Adipocyte (in vitro differentiated cells): ENCODE measurements around the gene ELAC1.
A peak's percentile ranks its signal among the peaks of the same experiment; 100 is the strongest.
"Not testable (repeated sequence)": the region's sequence is repeated elsewhere in the genome, so short reads cannot be mapped to it uniquely, and the experiment has no call there.

ENCODE experiments used
- DNase-seq: peaks from one replicate; pipeline ENCODE4 v3.0.0-alpha.2; 2015; ENCODE audit warnings: low read depth
- H3K27me3 ChIP-seq: replicated peaks from 2 replicates; pipeline ENCODE4 v1.7.0; 2013; ENCODE audit warnings: mild to moderate bottlenecking, low read length, moderate library complexity; ENCODE audit not compliant: control insufficient read depth, insufficient read depth
- H3K36me3 ChIP-seq: 2 replicates; pipeline ENCODE4 v1.7.0; 2013; ENCODE audit warnings: low read length, mild to moderate bottlenecking, moderate library complexity; ENCODE audit not compliant: control insufficient read depth, insufficient read depth, severe bottlenecking
- H3K4me1 ChIP-seq: 2 replicates; pipeline ENCODE4 v1.7.0; 2013; ENCODE audit warnings: mild to moderate bottlenecking, low read length, moderate library complexity; ENCODE audit not compliant: control insufficient read depth, insufficient read depth
- H3K4me3 ChIP-seq: 2 replicates; pipeline ENCODE4 v1.7.0; 2013; ENCODE audit warnings: mild to moderate bottlenecking, low read length, moderate library complexity
- H3K9ac ChIP-seq: 2 replicates; pipeline ENCODE4 v1.7.0; 2013; ENCODE audit warnings: mild to moderate bottlenecking, low read length, moderate library complexity
- H3K9me3 ChIP-seq: 2 replicates; pipeline ENCODE4 v1.7.0; 2013; ENCODE audit warnings: mild to moderate bottlenecking, low read length, moderate library complexity; ENCODE audit not compliant: control insufficient read depth

The ELAC1 gene

GRCh38 chr18:50944245-50944932 lies 23.5 kb upstream of the ELAC1 start:
- H3K27me3 ChIP-seq = no peaks in the 10 kb centered on the region
- H3K4me1 ChIP-seq = peaks cover 6% of the 10 kb centered on the region
- H3K9me3 ChIP-seq = no peaks in the 10 kb centered on the region
- H3K9ac ChIP-seq = no peak overlapping the region
- peak; percentile 5 for DNase-seq
- H3K4me3 ChIP-seq = no peak overlapping the region
- peaks cover 14% of the 10 kb centered on the region for H3K36me3 ChIP-seq

GRCh38 chr18:50945918-50946317 lies 21.9 kb upstream of the ELAC1 start:
- not testable (repeated sequence) for H3K9ac ChIP-seq, H3K9me3 ChIP-seq, H3K27me3 ChIP-seq, H3K4me1 ChIP-seq, DNase-seq, H3K4me3 ChIP-seq, H3K36me3 ChIP-seq

- Histone ChIP-seq H3K9me3 (no peaks in the 10 kb centered on the region), H3K9ac (no peak overlapping the region), H3K27me3 (no peaks in the 10 kb centered on the region), H3K36me3 (peaks cover 9% of the 10 kb centered on the region), H3K4me1 (peaks cover 6% of the 10 kb centered on the region), H3K4me3 (no peak overlapping the region)
- peak; percentile 52 for DNase-seq
Measured at GRCh38 chr18:50947899-50948298, 19.9 kb upstream of the ELAC1 start.

- DNase-seq = no peak
- H3K36me3 ChIP-seq = peaks cover 5% of the 10 kb centered on the region
- peaks cover 6% of the 10 kb centered on the region for H3K4me1 ChIP-seq
- no peaks in the 10 kb centered on the region for H3K9me3 ChIP-seq
- no peaks in the 10 kb centered on the region for H3K27me3 ChIP-seq
- H3K4me3 ChIP-seq = no peak overlapping the region
- no peak overlapping the region for H3K9ac ChIP-seq
Measured at GRCh38 chr18:50949185-50949584, 18.7 kb upstream of the ELAC1 start.

GRCh38 chr18:50950626-50951025 lies 17.2 kb upstream of the ELAC1 start:
- H3K36me3 ChIP-seq = peaks cover 5% of the 10 kb centered on the region
- no peaks in the 10 kb centered on the region for H3K27me3 ChIP-seq
- peaks cover 6% of the 10 kb centered on the region for H3K4me1 ChIP-seq
- H3K9me3 ChIP-seq = no peaks in the 10 kb centered on the region
- DNase-seq = no peak
- H3K4me3 ChIP-seq = no peak overlapping the region
- no peak overlapping the region for H3K9ac ChIP-seq

- Histone ChIP-seq H3K9ac (no peak overlapping the region), H3K4me1 (no peaks in the 10 kb centered on the region), H3K9me3 (no peaks in the 10 kb centered on the region), H3K4me3 (no peak overlapping the region), H3K27me3 (no peaks in the 10 kb centered on the region), H3K36me3 (no peaks in the 10 kb centered on the region)
- DNase-seq = no peak
Measured at GRCh38 chr18:50953822-50954221, 14.0 kb upstream of the ELAC1 start.

- Histone ChIP-seq H3K9me3 (no peaks in the 10 kb centered on the region), H3K4me1 (no peaks in the 10 kb centered on the region), H3K9ac (no peak overlapping the region), H3K4me3 (no peak overlapping the region), H3K36me3 (no peaks in the 10 kb centered on the region), H3K27me3 (no peaks in the 10 kb centered on the region)
- DNase-seq = no peak
Measured at GRCh38 chr18:50955253-50955652, 12.6 kb upstream of the ELAC1 start.

- H3K36me3 ChIP-seq = no peaks in the 10 kb centered on the region
- H3K4me3 ChIP-seq = no peak overlapping the region
- no peaks in the 10 kb centered on the region for H3K4me1 ChIP-seq
- no peak overlapping the region for H3K9ac ChIP-seq
- peaks cover 4% of the 10 kb centered on the region for H3K9me3 ChIP-seq
- DNase-seq = no peak
- H3K27me3 ChIP-seq = no peaks in the 10 kb centered on the region
Measured at GRCh38 chr18:50956116-50956515, 11.7 kb upstream of the ELAC1 start.

GRCh38 chr18:50961974-50962373 lies 5.9 kb upstream of the ELAC1 start:
- no peak for DNase-seq
- H3K4me1 ChIP-seq = no peaks in the 10 kb centered on the region

GRCh38 chr18:50969448-50969847 lies 1.6 kb downstream of the ELAC1 start:
- peak overlapping the region; percentile 95 for H3K9ac ChIP-seq
- peaks cover 26% of the 10 kb centered on the region for H3K4me1 ChIP-seq
- no peak for DNase-seq
- peaks cover 2% of the 10 kb centered on the region for H3K36me3 ChIP-seq
- H3K4me3 ChIP-seq = peak overlapping the region; percentile 83
- H3K27me3 ChIP-seq = no peaks in the 10 kb centered on the region
- no peaks in the 10 kb centered on the region for H3K9me3 ChIP-seq

More at GRCh38 chr18:50961974-50962373, 5.9 kb upstream of the ELAC1 start:
- H3K4me3 ChIP-seq = no peak overlapping the region
- peaks cover 27% of the 10 kb centered on the region for H3K9me3 ChIP-seq
- no peaks in the 10 kb centered on the region for H3K27me3 ChIP-seq
- no peak overlapping the region for H3K9ac ChIP-seq
- no peaks in the 10 kb centered on the region for H3K36me3 ChIP-seq

GRCh38 chr18:50970006-50970405 lies 2.2 kb downstream of the ELAC1 start:
- peaks cover 26% of the 10 kb centered on the region for H3K4me1 ChIP-seq
- no peaks in the 10 kb centered on the region for H3K9me3 ChIP-seq
- peaks cover 7% of the 10 kb centered on the region for H3K36me3 ChIP-seq
- H3K4me3 ChIP-seq = no peak overlapping the region
- no peak overlapping the region for H3K9ac ChIP-seq
- DNase-seq = no peak
- no peaks in the 10 kb centered on the region for H3K27me3 ChIP-seq

- H3K4me3 ChIP-seq, H3K9me3 ChIP-seq, DNase-seq, H3K27me3 ChIP-seq, H3K9ac ChIP-seq: not testable (repeated sequence)
- peaks cover 31% of the 10 kb centered on the region for H3K36me3 ChIP-seq
- peaks cover 24% of the 10 kb centered on the region for H3K4me1 ChIP-seq
Measured at GRCh38 chr18:50972404-50972803, 4.6 kb downstream of the ELAC1 start.
